ENCODE data around the gene RMC1. TPM values are rescaled to one million over a fixed set of nuclear protein-coding genes. Genes with fewer than 3 reads are reported as not detected.

RMC1 gene
- total RNA-seq, 4 donors from 2014 or later, result 18.1 to 25.1 (median 21.7) TPM

DNA sequence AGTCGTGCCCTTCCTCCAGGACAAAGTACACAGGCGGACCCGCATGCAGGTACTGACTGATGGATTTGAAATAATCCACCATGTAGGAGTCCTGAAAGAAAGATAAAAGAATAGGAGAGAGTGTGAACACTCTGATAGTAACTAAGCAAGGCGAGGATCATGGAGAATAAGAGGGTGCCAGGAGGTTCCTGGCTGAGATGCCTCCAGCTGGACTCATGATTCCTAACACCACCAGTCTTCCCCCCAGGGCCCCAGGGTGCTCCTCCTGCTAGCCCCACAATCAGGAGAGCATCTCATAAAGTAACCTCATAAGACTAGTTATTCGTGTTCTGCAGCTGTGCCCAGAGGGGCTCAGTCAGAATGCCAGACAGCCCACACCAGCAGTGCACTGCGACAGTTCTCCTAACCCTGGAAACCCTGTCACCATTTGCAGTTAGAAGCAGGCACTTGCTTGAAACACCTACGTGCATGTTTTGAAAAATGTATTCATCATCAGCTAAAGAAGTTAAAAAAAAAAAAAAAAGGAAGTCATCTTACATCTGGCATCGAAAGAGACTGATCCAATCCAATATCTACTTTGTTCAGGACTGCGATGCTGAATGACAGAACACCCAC is 36.7 kb downstream of the RMC1 start:
- no peak overlapping the region for H3K27ac ChIP-seq
- intact Hi-C loops (cut with DNase I), result no loop called here
- peaks cover 69 to 84% of the 10 kb centered on the region in 2 donors for H3K36me3 ChIP-seq
- H3K4me3 ChIP-seq (replicated peaks in 1 of 3), result no peak overlapping the region
- H3K9me3 ChIP-seq, result no peaks in the 10 kb centered on the region
- WGBS, 2 donors, result 89 to 93% methylated on average over 9 of the region's 9 CpGs
- no peaks in the 10 kb centered on the region for H3K27me3 ChIP-seq
- H3K4me1 ChIP-seq, result no peaks in the 10 kb centered on the region
- no peak for TF ChIP-seq POLR2A (IDR thresholded peaks at IDR 0.05)
- TF ChIP-seq, protein P1, sequence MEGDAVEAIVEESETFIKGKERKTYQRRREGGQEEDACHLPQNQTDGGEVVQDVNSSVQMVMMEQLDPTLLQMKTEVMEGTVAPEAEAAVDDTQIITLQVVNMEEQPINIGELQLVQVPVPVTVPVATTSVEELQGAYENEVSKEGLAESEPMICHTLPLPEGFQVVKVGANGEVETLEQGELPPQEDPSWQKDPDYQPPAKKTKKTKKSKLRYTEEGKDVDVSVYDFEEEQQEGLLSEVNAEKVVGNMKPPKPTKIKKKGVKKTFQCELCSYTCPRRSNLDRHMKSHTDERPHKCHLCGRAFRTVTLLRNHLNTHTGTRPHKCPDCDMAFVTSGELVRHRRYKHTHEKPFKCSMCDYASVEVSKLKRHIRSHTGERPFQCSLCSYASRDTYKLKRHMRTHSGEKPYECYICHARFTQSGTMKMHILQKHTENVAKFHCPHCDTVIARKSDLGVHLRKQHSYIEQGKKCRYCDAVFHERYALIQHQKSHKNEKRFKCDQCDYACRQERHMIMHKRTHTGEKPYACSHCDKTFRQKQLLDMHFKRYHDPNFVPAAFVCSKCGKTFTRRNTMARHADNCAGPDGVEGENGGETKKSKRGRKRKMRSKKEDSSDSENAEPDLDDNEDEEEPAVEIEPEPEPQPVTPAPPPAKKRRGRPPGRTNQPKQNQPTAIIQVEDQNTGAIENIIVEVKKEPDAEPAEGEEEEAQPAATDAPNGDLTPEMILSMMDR (IDR thresholded peaks at IDR 0.05), result no peak
- no peak for DNase-seq

GRCh38 chr18:23540867-23541266 is 37.6 kb downstream of the RMC1 start:
- Histone ChIP-seq H3K27ac (no peak overlapping the region), H3K36me3 (peaks cover 69 to 76% of the 10 kb centered on the region in 2 donors), H3K4me1 (no peaks in the 10 kb centered on the region), H3K4me3 (replicated peaks in 1 of 3) (no peak overlapping the region), H3K9me3 (no peaks in the 10 kb centered on the region), H3K27me3 (no peaks in the 10 kb centered on the region)
- no peak for DNase-seq
- intact Hi-C loops (cut with DNase I), result no loop called here
- 84 to 85% methylated on average over 5 of the region's 5 CpGs for WGBS, 2 donors
- TF ChIP-seq, protein P1 (IDR thresholded peaks at IDR 0.05), result no peak
- TF ChIP-seq POLR2A (IDR thresholded peaks at IDR 0.05), result no peak

- Histone ChIP-seq H3K9me3 (no peaks in the 10 kb centered on the region), H3K27me3 (no peaks in the 10 kb centered on the region), H3K4me1 (no peaks in the 10 kb centered on the region), H3K27ac (no peak overlapping the region), H3K36me3 (peaks cover 64 to 70% of the 10 kb centered on the region in 2 donors), H3K4me3 (replicated peaks in 1 of 3) (no peak overlapping the region)
- intact Hi-C loops (cut with DNase I), result no loop called here
- WGBS, 2 donors, result 92 to 96% methylated on average over 9 of the region's 9 CpGs
- TF ChIP-seq POLR2A (IDR thresholded peaks at IDR 0.05), result no peak
- TF ChIP-seq, protein P1 (IDR thresholded peaks at IDR 0.05), result no peak
- DNase-seq, result no peak
These were observed 38.2 kb downstream of the RMC1 start for GRCh38 chr18:23541349-23542093.

GRCh38 chr18:23542461-23542860 is 39.1 kb downstream of the RMC1 start:
- intact Hi-C loops (cut with DNase I), result no loop called here
- no peaks in the 10 kb centered on the region for H3K27me3 ChIP-seq
- WGBS, 2 donors, result 81 to 92% methylated on average over 2 of the region's 2 CpGs
- no peaks in the 10 kb centered on the region for H3K4me1 ChIP-seq
- H3K4me3 ChIP-seq (replicated peaks in 1 of 3), result no peak overlapping the region
- peaks cover 55 to 60% of the 10 kb centered on the region in 2 donors for H3K36me3 ChIP-seq
- no peak for TF ChIP-seq POLR2A (IDR thresholded peaks at IDR 0.05)
- TF ChIP-seq, protein P1 (IDR thresholded peaks at IDR 0.05), result no peak
- H3K27ac ChIP-seq, result no peak overlapping the region
- DNase-seq, result no peak
- H3K9me3 ChIP-seq, result no peaks in the 10 kb centered on the region

DNA sequence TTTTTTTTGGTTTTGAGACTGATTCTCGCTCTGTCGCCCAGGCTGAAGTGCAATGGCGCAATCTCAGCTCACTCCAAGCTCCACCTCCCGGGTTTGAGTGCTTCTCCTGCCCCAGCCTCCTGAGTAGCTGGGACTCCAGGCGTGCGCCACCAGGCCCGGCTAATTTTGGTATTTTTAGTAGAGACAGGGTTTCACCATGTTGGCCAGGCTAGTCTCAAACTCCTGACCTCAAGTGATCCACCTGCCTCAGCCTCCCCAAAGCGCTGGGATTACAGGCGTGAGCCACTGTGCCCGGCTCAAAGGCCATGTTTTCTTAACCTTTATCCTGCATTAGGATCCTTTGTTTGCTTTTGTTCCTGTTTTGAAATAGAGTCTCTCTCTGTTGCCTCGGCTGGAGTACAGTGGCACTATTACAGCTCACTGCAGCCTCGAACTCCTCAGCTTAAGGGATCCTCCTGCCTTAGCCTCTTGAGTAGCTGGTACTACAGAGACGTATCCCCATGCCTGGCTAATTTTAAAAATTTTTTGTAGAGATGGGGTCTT is 42.0 kb downstream of the RMC1 start:
- Histone ChIP-seq H3K36me3 (peaks cover 28 to 32% of the 10 kb centered on the region in 2 donors), H3K9me3 (no peaks in the 10 kb centered on the region), H3K4me3 (replicated peaks in 1 of 3) (no peak overlapping the region), H3K27ac (no peak overlapping the region), H3K4me1 (no peaks in the 10 kb centered on the region), H3K27me3 (no peaks in the 10 kb centered on the region)
- intact Hi-C loops (cut with DNase I), result no loop called here
- no peak for DNase-seq
- TF ChIP-seq, protein P1 (IDR thresholded peaks at IDR 0.05), result no peak
- TF ChIP-seq POLR2A (IDR thresholded peaks at IDR 0.05), result no peak
- 92 to 98% methylated on average over 13 of the region's 13 CpGs for WGBS, 2 donors
